Thyroid gland (tissue), 4 donors: ENCODE results near the gene ATP8A1. TPM values are rescaled to one million over a fixed set of nuclear protein-coding genes. Genes with fewer than 3 reads are reported as not detected.

Source experiments
- DNase-seq, 2 donors: peaks; one replicate each; pipeline ENCODE4 v3.0.0-alpha.2; 2019
- H3K27ac ChIP-seq, 3 donors: fragments of 200-600 bp; sonication (generic); 1 replicate in 2 of 3; 2 replicates in 1 of 3; pipeline ENCODE4 v1.5.1; 2016 to 2019; ENCODE audit warnings: mild to moderate bottlenecking in 1 of 3, moderate library complexity in 1 of 3
- H3K27me3 ChIP-seq: fragments of 200-600 bp; sonication (generic); one replicate; pipeline ENCODE4 v1.5.1; 2019
- H3K36me3 ChIP-seq, 2 donors: fragments of 200-600 bp; sonication (generic); one replicate each; pipeline ENCODE4 v1.5.1; 2016 to 2019
- H3K4me1 ChIP-seq, 2 donors: fragments of 200-600 bp; sonication (generic); one replicate each; pipeline ENCODE4 v1.5.1; 2017 to 2019
- H3K4me3 ChIP-seq, 3 donors: fragments of 200-600 bp; sonication (generic); replicated peaks in 1 of 3; 1 replicate in 2 of 3; 2 replicates in 1 of 3; pipeline ENCODE4 v1.5.1; 2016; ENCODE audit warnings: mild to moderate bottlenecking in 1 of 3
- H3K9me3 ChIP-seq: fragments of 200-600 bp; sonication (generic); one replicate; pipeline ENCODE4 v1.5.1; 2017
- CTCF ChIP-seq, 6 experiments: fragments of 200-600 bp in 3 of 6; fragments of 450-650 bp in 3 of 6; sonication (generic) in 3 of 6; IDR thresholded peaks; one replicate each; pipeline ENCODE4 v1.5.1; 2016 to 2019; ENCODE audit warnings: antibody characterized with exemption in 6 of 6, mild to moderate bottlenecking in 2 of 6, inconsistent platforms in 1 of 6, moderate library complexity in 1 of 6
- POLR2A ChIP-seq, 2 donors: fragments of 450-650 bp; IDR thresholded peaks; one replicate each; pipeline ENCODE4 v1.6.1; 2017; ENCODE audit warnings: antibody characterized with exemption in 2 of 2, mild to moderate bottlenecking in 2 of 2, moderate library complexity in 1 of 2
- WGBS, 2 donors: methylation state at CpG; one replicate each; pipeline ENCODE4 v1.1.5; 2017; 5-methylcytosine and 5-hydroxymethylcytosine counted together
- intact Hi-C: fragments of 100-400 bp; cut with DNase I; formaldehyde crosslinking; loops from one replicate; pipeline ENCODE4 v1.15.1; 2023
- total RNA-seq, 4 donors: library from RNA; depleted of rRNA; stranded (reverse); fragments of >200 nt; gene quantifications; one replicate each; pipeline ENCODE4 v1.2.3, GENCODE V29; 2016

Gene ATP8A1
- total RNA-seq, 4 donors from 2014 or later: 191 to 274 (median 245) TPM

DNA sequence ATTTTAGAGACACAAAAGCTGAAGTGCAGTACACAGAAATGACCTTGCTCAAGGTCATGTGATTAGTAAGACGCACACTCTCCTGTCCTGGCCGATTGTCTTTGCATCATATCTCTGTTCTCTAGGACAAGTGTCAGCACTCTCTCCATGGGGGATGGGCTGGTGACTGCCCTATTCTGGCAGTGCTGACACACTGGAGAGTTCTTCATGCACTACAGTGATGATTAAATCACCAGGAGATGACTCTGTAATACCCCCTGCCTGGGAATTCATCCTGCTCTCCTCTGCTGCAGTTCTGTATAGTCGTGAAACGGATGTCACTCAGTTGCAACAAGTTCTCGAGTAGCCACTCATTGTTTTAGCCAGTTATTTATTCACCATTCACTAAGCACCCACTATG lies 264.9 kb downstream of the ATP8A1 start:
- Histone ChIP-seq H3K27me3 (no peaks in the 10 kb centered on the region), H3K9me3 (no peaks in the 10 kb centered on the region), H3K4me1 (peaks cover 0 to 5% of the 10 kb centered on the region in 2 donors), H3K27ac (no peak overlapping the region), H3K4me3 (no peak overlapping the region), H3K36me3 (no peaks in the 10 kb centered on the region)
- intact Hi-C loops: no loop called here
- 63 to 66% methylated on average over 5 of the region's 5 CpGs for WGBS, 2 donors
- DNase-seq: peak in 1 of 2 donors; percentile 41
- TF ChIP-seq POLR2A (IDR thresholded peaks at IDR 0.05) (no peak), CTCF (IDR thresholded peaks at IDR 0.05) (no peak)

GRCh38 chr4:42391355-42391664 lies 265.6 kb downstream of the ATP8A1 start:
- H3K4me1 ChIP-seq: no peaks in the 10 kb centered on the region
- 86 to 91% methylated on average over 2 of the region's 2 CpGs for WGBS, 2 donors
- no peaks in the 10 kb centered on the region for H3K36me3 ChIP-seq
- no peaks in the 10 kb centered on the region for H3K9me3 ChIP-seq
- no peak overlapping the region for H3K4me3 ChIP-seq
- TF ChIP-seq POLR2A (IDR thresholded peaks at IDR 0.05) (no peak), CTCF (IDR thresholded peaks at IDR 0.05) (no peak)
- intact Hi-C loops: no loop called here
- H3K27me3 ChIP-seq: no peaks in the 10 kb centered on the region
- no peak overlapping the region for H3K27ac ChIP-seq
- DNase-seq: no peak

DNA sequence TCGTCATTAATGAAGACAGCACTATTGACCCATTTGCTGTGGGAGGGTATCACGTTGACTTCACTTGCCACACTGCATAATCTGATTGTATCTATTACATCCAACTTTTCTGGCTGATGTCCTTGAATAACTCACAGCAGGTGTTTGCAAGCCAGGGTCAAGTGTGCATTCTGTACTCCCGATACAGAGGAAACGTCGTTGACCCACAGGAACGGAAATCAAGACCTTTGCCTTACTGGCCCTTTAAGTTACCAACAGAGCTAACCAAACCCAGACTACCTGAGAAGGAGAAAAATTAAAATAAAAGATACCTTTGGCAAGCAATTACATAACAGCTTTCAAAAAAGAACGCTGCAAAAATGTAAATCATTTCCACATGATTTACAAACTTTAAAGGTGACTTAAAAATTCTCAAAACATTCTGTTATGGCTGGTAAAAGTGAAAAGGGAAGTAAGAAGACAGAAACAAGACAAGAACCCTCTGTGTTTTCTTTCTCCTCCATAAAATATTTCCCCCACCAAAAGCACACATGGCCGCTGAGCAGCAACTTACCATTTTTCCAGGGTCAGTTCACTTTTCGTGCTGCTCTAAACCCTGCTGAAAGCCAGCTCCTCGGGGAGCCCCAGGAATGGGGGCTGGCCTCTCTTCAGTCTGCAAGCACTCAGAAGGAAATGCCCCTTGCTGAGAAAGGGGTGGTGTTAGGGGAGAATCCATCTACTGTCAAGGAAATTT lies 266.1 kb downstream of the ATP8A1 start:
- Histone ChIP-seq H3K9me3 (no peaks in the 10 kb centered on the region), H3K27ac (no peak overlapping the region), H3K4me1 (no peaks in the 10 kb centered on the region), H3K27me3 (no peaks in the 10 kb centered on the region), H3K36me3 (no peaks in the 10 kb centered on the region), H3K4me3 (no peak overlapping the region)
- intact Hi-C loops: no loop called here
- WGBS, 2 donors: 69% methylated on average over 10 of the region's 10 CpGs
- no peak for TF ChIP-seq POLR2A (IDR thresholded peaks at IDR 0.05)
- no peak for TF ChIP-seq CTCF (IDR thresholded peaks at IDR 0.05)
- no peak for DNase-seq

DNA sequence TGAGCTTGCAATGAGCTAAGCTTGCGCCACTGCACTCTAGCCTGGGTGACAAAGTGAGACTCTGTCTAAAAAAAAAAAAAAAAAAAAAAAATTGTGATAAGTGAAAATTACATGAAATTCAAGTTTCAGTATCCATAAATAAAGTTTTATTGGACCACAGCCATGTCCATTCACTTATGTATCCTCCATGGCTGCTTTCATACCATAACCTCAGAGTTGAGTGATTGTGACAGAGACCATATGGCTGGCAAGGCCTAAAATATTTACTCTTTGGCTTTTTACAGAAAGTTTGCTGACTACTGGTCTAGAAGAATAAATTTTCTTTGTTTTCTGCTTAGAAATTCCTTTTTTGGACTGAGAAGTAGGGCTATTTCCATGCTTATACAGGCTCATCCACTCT lies 271.4 kb downstream of the ATP8A1 start:
- Histone ChIP-seq H3K27ac (no peak overlapping the region), H3K27me3 (no peaks in the 10 kb centered on the region), H3K9me3 (no peaks in the 10 kb centered on the region), H3K36me3 (no peaks in the 10 kb centered on the region), H3K4me3 (no peak overlapping the region), H3K4me1 (no peaks in the 10 kb centered on the region)
- TF ChIP-seq CTCF (IDR thresholded peaks at IDR 0.05): no peak
- no peak for TF ChIP-seq POLR2A (IDR thresholded peaks at IDR 0.05)
- no peak for DNase-seq
- intact Hi-C loops: no loop called here
- 96 to 97% methylated on average over 1 of the region's 1 CpG for WGBS, 2 donors

DNA sequence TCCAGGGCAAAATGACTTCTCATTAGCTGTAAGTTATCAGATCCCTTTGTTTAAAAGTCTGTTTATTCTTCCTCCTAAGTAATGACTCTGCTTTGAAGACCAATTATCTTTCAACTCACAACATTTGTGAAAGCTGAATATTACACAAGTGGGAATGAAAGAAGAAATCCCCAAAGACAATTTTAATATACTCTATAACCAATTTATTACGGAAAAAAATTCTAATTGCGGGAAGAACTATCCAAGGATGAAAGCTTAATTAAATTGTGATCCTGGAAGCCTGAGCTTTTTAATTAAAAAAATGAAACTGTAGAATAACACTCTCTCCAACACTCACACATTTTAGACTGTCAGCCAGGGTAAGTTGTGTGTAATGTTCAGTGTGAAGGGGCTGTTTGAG lies 275.2 kb downstream of the ATP8A1 start:
- DNase-seq: no peak
- TF ChIP-seq CTCF (IDR thresholded peaks at IDR 0.05): no peak
- no peak for TF ChIP-seq POLR2A (IDR thresholded peaks at IDR 0.05)
- Histone ChIP-seq H3K36me3 (no peaks in the 10 kb centered on the region), H3K27me3 (no peaks in the 10 kb centered on the region), H3K27ac (no peak overlapping the region), H3K4me3 (no peak overlapping the region), H3K9me3 (no peaks in the 10 kb centered on the region), H3K4me1 (no peaks in the 10 kb centered on the region)
- WGBS, 2 donors: 95 to 96% methylated on average over 2 of the region's 2 CpGs
- intact Hi-C loops: no loop called here
